Kidney capillary endothelial cell (primary cell): Measurements from ENCODE around the gene FASTK.
"Not testable (repeated sequence)": the region's sequence is repeated elsewhere in the genome, so short reads cannot be mapped to it uniquely, and the experiment has no call there.

Experiments
- DNase-seq: peaks from one replicate; pipeline ENCODE4 v3.0.0-alpha.2; 2018; ENCODE audit warnings: low spot score

The FASTK gene

DNA sequence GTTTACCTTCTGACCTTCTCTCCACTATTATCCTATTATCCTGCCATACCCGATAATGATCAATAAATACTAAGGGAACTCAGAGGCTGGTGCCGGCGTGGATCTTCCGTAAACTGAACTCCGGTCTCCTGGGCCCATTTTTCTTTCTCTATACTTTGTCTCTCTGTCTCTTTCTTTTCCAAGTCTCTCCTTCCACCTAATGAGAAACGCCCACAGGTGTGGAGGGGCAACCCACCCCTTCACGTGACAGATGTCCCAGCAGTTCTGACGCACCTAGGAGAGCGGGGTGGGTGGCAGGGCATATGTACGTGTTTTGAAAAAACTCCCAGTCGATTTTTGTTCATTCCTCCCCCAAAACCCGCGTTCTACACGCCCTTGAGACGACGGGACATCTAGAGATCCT lies 52.9 kb downstream of the FASTK start:
- DNase-seq = not testable (repeated sequence)

GRCh38 chr7:151026771-151027727 lies 53.6 kb downstream of the FASTK start:
- DNase-seq = not testable (repeated sequence)
